NCI-H2227 (cell line): Measurements from ENCODE around the gene STAT4.

Experiments used
- DNase-seq: peaks from one replicate; lab custom pipeline; 2025; ENCODE audit not compliant: unreplicated experiment; lab: John Stamatoyannopoulos, UW

STAT4 gene

DNA sequence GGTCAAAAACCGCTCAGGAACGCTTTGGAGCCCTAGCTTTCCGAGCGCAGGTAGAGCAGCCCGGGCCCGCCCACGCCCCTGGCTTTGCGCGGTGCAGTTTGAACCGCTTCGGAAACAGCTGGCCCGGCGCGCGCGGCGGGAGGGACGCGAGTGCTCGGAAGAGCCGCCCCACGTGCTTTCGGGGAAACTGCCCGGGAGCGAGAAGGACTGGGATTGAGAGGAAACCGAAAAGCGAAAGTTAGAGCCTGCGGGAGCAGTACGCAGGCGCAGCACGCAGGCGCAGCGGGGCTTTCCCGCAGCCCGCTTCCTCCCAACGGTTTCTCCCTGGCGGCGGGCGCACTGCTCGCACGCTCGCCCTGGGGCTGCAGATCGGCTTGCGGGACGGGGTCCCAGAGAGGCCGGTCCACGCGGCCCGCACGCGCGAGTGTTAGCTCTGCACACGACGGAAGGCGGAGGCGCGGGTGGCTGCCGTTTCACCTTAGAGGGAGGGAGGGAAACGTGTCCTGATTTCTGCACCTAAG lies 130.5 kb downstream of the STAT4 start:
- peak; percentile 99 for DNase-seq

DNA sequence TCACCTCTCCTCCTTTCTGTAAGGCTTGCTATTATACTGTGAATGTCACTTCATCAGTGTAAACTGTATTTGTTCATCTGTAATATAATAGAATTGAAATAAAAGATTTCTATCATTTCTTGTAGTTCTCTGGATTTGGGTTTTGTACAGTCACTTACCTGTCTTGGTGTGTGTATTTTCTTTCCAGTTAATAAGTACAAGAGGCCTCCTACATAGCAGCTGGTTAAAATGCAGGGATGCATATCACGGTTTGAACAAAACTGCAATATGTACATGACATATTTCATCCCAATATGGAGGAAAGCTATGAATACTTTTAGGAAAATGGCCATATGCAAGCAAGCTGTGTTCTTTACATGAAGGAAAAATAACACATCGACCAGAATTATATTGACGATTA lies 131.4 kb downstream of the STAT4 start:
- DNase-seq, result no peak

DNA sequence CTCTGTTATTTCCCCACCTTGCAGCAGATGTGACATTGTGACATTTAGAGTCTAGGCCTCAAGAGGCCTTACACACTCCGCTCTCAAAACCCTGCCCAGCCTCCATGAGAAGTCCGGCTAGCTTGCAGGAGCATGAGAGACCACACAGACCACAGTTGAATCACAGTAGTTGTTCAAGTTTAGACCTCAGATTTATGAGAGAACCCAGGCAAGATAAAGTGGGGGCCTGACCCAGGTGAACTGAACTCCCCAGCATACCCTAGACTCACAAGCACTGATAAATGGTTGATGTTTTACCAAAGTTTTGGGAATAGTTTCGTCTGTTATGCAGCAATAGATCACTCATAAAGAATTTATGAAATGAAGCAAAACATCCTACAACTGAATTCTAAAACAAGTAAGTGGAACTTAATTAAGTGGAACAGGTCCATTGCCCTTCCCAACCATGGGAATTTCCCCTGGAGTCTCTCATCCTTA lies 132.1 kb downstream of the STAT4 start:
- DNase-seq, result no peak

DNA sequence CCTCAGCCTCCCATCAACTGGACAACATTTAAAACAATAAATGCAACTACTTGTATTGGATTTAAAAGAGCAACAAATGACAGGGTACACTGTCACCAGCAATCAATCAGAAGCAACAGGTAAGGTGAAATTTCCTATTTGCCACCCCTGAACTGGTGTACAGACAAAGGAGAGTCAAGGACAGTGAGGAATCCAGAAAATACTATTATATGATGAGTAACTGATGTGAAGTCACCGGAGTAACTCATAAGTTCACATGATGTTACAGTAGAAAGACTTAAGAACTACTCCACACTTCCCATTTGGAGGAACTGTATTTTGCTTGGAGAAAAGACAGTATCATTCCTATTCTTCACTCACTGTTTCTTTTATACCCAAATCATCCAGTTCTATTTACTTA lies 132.7 kb downstream of the STAT4 start:
- DNase-seq, result no peak

DNA sequence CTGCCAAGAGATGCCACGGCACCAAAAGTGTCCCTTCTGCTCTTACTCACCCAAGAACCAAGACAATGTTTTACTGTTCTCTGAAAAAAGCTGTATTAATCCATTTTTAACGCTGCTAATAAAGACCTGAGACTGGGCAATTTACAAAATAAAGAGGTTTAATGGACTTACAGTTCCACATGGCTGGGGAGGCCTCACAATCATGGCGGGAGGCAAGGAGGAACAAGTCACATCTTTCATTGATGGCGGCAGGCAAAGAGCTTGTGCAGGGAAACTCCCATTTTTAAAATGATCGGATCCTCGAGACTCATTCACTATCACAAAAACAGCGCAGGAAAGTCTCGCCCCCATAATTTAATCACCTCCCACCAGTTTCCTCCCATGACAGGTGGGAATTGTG lies 135.0 kb downstream of the STAT4 start:
- DNase-seq, result no peak

DNA sequence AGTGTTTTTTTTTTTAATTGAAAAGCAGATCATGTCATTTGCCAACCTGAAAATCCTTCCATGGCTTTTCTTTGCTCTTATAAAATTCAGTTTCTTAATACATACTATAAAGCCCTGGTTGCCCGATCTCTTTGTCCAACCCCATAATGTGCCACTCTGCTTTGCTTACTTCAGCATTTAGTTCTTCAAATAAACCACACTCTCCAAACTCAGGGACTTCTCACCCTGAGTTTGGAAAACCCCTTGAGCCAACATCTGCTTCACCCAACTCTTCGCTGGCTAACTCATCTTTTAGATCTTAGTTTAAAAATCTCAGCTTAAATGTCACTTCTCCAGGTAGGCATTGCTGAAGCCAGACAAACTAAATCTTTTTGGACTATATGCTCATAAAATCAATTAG lies 135.6 kb downstream of the STAT4 start:
- no peak for DNase-seq

DNA sequence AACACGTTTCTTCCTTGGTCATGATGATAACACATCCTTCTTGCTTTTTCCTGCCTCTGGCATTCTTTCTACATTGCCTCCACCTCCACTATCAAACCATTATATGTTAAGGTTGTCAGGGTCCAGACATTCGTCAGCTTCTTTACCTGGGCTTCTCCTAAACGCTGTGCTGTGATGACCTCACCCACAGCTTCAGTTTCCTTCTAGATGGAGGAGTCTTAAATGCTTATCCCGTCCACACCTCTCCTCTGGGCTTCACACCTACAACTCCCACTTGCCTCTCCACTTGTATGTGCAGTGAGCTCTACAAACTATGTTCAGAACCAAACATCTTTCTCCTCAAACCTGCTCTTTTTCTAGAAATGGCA lies 136.2 kb downstream of the STAT4 start:
- no peak for DNase-seq

DNA sequence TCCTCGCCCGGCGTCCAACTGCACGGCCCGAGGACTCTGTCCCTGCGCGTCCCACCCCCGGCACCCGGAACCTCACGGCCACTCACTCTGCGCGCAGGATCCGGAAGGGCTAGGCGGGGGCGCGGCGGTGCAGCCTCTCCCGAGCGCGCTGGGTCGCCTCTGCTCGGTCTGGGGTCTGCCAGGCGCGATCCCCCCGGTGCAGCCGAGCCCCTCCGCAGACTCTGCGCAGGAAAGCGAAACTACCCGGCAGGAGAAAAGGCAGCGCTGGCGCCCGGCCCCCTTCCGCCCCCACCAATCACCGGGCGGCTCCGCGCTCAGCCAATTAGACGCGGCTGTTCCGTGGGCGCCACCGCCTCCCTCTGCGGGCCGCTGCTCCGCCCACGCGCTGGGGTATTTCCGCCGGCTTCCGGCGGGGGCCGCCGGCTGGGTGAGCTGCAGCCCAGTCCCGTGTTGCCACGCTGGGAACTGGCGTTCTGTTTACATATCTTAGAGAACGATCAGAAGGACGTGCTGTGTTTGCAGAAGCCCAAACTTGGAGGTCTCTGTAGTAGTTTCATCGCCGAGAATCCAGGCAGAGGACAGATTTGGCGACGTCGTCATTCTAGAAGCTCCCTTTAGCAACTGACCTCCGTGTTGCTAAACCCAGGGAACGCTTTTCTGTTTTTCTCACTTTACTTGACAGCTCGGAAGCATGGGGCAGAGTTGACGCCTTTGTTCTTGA lies 136.7 kb downstream of the STAT4 start, which contains the start of gene STAT1:
TSS of gene STAT1 (minus strand) at position 240 of the 721 bp plus-strand sequence. CDS start 4,168 bp downstream, outside the sequence.
- DNase-seq, result peak; percentile 98

DNA sequence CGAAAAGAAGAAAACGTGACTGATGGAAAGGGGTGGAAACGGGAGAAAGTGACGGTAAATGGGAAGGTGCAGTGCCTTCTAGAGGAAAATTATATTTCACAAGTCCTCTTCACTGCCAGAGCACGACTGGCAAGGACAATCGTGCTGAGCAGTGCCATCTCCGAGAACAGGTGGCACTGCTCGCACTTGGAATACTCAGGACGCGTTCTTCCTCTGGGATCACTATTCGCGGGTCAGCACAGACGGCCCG lies 137.2 kb downstream of the STAT4 start:
- no peak for DNase-seq

DNA sequence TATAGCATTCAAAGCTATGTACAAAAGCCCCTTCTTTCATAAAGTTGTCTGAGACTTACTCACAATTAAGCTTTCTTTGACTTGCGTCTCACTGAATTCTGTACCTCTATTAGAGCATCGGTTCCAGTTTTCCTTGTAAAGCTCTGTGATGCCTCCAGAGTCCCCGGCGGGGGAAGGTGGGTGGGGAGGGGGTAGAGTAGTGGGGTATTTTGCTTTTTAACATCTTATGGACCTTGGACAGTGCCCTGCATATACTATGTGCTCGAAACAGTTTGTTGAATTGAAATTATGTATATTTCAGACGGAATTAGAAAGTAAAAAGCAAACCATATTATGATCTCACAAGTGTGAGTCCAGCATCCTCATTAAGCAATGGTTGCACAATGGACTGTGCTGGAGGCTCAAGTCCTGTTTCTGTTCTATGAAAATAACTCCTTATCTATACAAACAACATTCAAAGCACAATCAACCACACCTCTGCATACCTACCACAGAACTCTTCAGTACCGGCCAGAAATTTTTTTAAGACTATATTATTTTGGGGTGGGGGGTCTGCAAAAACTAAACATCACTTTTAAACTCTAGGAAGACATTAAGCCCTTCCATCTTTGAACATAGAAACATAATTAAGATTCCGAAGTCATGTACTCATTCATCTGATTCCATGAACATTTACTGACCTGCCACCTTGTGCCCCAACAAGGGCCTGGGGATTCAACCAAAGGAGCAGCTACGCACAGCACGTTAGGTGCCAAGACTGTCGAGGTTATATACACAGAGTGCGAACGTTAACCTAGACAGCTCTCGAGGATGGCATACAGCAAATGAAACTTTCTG lies 137.7 kb downstream of the STAT4 start:
- DNase-seq, result peak; percentile 51

DNA sequence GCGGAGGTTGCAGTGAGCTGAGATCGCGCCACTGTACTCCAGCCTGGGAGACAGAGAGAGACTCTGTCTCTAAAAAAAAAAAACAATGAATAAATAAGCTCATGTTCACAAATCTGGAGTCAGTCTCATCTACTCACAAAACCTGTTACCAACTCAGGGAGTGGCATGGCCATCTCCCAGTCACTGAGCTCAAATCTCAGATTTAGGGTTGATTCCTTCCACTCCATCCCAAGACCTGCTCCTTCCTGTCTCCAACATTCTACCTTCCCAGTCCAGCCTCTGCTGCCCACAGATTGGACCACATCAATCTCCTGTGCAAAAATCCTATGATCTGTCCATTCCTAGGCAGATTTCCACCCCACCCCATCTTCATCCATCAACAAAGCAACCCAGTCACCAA lies 138.4 kb downstream of the STAT4 start:
- DNase-seq, result no peak

DNA sequence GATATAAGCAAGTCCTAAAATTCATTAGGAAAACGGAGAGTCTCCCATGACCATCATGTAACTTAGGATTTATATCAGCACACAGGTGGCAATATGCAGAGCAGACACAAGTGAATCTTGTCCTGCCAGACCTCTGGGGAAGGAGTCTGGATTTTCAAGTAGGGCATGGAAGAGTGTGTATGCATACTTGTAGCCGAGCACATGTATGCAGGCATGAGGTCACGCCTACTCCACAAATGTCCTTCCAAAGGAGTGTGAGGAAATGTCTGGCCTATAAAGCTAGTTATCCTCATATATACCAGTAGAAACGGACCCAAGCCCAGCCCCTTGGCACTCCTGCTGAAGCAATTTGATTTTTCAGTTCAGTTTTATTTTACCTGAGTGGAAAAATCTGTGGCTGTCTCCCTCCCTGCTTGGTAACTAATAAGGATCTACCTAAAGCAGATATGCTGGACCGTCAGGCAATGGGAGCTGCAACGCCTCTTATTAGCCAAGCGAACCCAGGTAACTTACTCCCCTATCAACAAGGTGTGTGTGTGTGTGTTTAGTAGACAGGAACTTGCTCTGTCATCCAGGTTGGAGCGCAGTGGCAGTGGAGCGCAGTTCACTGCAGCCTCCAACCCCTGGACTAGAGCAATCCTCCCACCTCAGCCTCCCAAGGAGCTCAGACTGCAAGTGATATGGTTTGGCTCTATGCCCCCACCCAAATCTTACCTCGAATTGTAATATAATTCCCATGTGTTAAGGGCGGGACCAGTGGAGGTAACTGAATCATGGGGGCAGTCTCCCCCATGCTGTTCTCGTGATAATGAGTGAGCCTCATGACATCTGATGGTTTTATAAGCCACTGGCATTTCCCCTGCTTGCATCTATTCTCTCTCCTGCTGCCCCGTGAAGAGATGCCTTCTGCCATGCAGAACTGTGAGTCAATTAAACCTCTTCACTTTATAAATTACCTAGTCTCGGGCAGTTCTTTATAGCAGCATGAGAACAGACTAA lies 139.6 kb downstream of the STAT4 start:
- no peak for DNase-seq

DNA sequence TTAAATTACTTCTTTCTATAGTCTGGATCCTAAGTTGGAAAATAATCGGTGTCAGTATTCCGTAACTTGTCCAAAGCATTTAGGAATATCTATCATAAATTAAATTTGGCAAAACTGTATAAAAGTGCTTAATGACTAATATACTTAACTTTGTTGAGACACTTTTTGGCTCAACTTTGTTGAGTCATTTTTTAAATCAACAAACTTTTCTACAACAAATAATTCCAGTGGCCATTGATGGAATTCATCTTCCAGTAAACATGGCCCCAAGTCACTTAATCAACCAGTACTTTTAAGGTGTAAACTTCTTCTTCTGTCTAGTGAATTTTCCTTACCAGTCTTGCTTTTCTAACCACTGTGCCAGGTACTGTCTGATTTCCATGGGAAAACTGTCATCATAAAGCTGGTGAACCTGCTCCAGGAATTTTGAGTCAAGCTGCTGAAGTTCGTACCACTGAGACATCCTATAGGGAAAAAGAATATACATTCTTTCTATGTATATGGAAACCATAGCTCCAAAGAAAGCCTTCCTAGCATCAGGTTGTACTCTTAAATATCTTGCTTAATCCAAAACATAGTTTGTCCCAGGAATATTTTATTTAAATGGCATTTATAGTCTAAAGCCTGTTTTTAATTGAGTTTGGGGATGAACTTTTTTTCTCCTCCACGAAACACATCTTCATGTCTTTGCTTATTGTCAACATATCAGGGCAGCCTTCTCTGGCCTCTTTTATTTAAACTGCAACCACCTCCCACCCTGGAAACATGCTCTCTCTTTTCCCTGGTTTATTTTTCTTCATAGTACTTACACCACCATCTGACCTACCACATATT lies 141.0 kb downstream of the STAT4 start:
- no peak for DNase-seq

DNA sequence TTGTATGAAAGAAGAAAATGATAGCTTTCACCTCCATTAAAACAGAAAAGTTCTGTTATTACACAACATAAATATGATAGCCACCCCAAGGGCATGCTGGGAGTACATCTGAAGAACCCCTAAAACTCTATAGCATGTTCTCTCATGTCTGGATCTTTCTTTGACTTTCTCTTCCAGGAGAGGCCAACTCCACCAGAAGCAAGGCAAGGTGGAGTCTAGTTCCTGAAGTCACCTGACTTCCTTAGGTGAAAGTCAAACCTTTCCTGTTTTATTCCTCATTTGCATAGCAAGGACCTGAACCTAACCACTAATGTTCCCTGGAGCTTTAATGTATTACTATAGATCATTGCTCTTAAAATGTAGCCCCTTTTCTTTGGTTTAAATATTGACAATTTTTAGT lies 142.5 kb downstream of the STAT4 start:
- DNase-seq, result no peak

DNA sequence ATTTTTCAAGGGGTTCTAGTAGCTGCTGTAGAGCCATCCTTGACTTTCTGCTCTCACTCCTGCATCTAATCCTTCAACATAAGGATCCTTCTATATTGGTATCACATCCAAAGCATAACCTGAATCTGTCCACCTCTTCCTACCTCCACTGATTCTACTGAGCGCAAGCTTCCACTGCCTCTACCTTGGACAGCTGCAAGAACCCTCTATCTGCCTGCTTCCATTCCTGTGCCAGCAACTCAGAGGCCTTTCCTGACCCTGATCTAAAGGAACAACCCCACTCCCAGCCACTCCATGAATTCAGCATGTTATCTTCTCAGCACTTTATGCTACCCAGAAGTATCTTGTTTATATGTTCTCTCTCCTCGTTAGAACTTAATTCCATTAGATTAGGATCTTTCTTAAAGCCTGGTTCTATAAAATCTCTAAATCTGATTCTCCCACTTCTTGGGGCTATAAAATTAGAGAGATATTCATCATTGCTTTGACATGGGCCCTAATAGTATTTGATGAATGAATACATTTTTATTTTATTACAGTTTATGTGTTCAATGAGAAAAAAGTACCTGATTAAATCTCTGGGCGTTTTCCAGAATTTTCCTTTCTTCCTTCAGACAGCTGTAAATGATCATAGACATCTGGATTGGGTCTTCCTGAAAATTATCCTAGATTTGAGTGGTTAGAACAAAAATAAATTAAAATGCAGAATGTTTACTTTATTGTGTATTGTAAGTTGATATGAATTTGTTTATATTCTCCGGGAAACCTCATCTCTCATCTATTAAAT lies 143.6 kb downstream of the STAT4 start:
- no peak for DNase-seq

DNA sequence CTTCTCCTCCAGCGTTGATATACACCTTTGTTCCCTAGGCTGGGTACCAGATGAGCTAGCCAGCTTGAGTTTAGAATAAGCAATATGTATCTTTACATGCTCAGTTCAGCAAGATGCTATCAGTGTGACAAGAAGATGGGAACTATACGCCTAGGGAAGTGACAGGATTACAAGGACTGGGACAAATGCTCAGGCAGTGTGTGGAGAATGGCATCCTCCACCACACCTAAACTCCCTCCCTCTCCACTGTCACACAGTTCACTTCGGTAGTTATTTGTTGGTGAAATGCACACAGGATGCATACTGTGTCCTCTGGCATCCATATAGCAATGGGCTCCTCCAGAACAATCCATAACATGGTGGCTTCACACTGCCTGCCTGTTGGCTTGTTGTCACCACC lies 144.5 kb downstream of the STAT4 start:
- no peak for DNase-seq

DNA sequence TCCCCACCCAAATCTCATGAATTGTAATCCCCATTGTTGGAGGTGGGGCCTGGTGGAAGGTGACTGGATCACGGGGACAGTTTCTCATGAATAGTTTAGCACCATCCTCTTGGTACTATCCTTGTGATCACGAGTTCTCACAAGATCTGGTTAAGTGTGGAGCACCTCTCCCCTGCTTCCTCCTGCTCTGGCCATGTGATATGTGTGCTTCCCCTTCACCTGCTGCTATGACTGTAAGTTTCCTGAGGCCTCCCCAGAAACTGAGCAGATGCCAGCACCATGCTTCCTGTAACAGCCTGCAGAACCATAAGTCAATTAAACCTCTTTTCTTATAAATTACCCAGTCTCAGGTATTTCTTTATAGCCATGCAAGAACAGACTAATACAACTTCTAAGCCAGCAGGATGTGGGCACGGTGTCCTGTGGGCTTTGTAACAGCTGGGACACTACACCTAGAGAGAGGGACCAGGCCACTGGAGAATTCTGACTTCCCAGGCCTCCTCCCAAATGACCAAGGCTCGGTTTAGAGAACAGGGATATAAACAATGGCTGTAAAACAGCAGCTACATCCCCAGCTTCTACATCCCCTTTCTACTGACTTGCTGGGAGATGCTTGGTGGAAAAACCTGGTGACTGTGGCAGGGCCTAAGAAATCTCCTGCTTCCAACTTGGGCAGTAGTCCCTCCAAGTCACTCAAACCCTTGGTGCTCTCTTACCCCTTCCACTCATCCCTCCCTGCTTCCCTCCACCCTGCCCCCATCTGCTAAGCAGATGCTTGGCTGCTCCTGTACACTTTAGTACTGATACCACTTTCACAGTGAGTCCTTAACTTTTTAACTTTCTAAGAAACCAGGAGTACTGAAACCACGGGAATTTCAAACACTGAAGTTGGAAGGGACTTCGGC lies 147.1 kb downstream of the STAT4 start:
- no peak for DNase-seq

DNA sequence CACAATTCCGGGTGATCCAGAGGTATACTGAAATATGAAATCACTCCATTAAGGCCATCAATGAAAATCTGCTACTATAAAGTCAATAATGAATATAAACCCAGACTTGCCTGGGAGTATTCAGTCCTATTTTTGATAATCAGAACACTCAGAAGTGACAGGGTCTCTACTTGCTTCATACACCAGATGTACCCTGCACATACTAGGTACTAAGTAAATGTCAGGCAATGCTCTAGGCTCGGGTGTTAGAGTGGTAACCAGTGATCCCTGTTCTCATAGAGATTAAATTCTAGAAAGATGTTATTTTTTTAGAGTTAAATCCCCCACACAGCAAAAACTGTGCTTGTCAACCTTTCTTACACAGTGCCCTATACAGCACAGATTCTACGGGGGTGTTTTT lies 149.2 kb downstream of the STAT4 start:
- no peak for DNase-seq
